Head of caudate nucleus (tissue), 42 donors: ENCODE data around the gene SERHL2.
A peak's percentile ranks its signal among the peaks of the same experiment; 100 is the strongest.
"Not testable (repeated sequence)": the region's sequence is repeated elsewhere in the genome, so short reads cannot be mapped to it uniquely, and the experiment has no call there.

ENCODE experiments used
- DNase-seq, 42 donors: peaks; one replicate each; pipeline versions ENCODE4 v3.0.0 to v3.0.0-alpha.2; 2020 to 2021; ENCODE audit warnings: mixed read lengths in 7 of 42
- intact Hi-C: fragments of 100-400 bp; cut with DNase I; formaldehyde crosslinking; loops from one replicate; pipeline ENCODE4 v1.15.0; 2022

SERHL2 gene

GRCh38 chr22:42553475-42554361, at the start of gene SERHL2:
SERHL2 (plus strand) TSS chr22:42553956; CDS start chr22:42554021, 65 bp downstream.
- intact Hi-C loops = no loop called here
- peak; percentile 60 to 98 (median 87) for DNase-seq

GRCh38 chr22:42508327-42508974, 45.3 kb upstream of the SERHL2 start:
- intact Hi-C loops, DNase-seq: not testable (repeated sequence)

GRCh38 chr22:42508975-42509364, 44.8 kb upstream of the SERHL2 start:
- intact Hi-C loops, DNase-seq: not testable (repeated sequence)

- intact Hi-C loops = no loop called here
Measured at GRCh38 chr22:42509548-42509947, 44.2 kb upstream of the SERHL2 start.

GRCh38 chr22:42511401-42511891, 42.3 kb upstream of the SERHL2 start:
- intact Hi-C loops = no loop called here
- peak in 1 of 42 donors; percentile 28 for DNase-seq

More at GRCh38 chr22:42509548-42509947, 44.2 kb upstream of the SERHL2 start:
- DNase-seq = no peak

- DNase-seq = peak in 22 of 42 donors; percentile 13 to 68 (median 47)
- intact Hi-C loops = not testable (repeated sequence)
Measured at GRCh38 chr22:42512273-42512990, 41.3 kb upstream of the SERHL2 start.

GRCh38 chr22:42514331-42514730, 39.4 kb upstream of the SERHL2 start:
- peak in 1 of 42 donors; percentile 7 for DNase-seq
- intact Hi-C loops = not testable (repeated sequence)

GRCh38 chr22:42515304-42515703, 38.5 kb upstream of the SERHL2 start:
- DNase-seq, intact Hi-C loops: not testable (repeated sequence)

- intact Hi-C loops = no loop called here
Measured at GRCh38 chr22:42515896-42516295, 37.9 kb upstream of the SERHL2 start.

GRCh38 chr22:42517103-42517502, 36.7 kb upstream of the SERHL2 start:
- intact Hi-C loops = not testable (repeated sequence)
- peak in 1 of 42 donors; percentile 27 for DNase-seq

More at GRCh38 chr22:42515896-42516295, 37.9 kb upstream of the SERHL2 start:
- peak in 1 of 42 donors; percentile 24 for DNase-seq

- DNase-seq = peak in 5 of 42 donors; percentile 18 to 55 (median 46)
- intact Hi-C loops = not testable (repeated sequence)
Measured at GRCh38 chr22:42518638-42519524, 34.9 kb upstream of the SERHL2 start.

- DNase-seq = peak; percentile 63 to 96 (median 88)
- intact Hi-C loops = no loop called here
Measured at GRCh38 chr22:42519525-42520401, 34.0 kb upstream of the SERHL2 start, which contains the start of gene RRP7A. RRP7A (minus strand) TSS chr22:42519796; CDS start chr22:42519786, 10 bp downstream.

GRCh38 chr22:42521228-42521546, 32.6 kb upstream of the SERHL2 start:
- DNase-seq = peak in 1 of 42 donors; percentile 20
- intact Hi-C loops = no loop called here

- peak in 1 of 42 donors; percentile 30 for DNase-seq
- intact Hi-C loops = no loop called here
Measured at GRCh38 chr22:42522546-42522945, 31.2 kb upstream of the SERHL2 start.

- DNase-seq = peak in 2 of 42 donors; percentile 37 to 47
- intact Hi-C loops = no loop called here
Measured at GRCh38 chr22:42528591-42529307, 25.0 kb upstream of the SERHL2 start.

- DNase-seq, intact Hi-C loops: not testable (repeated sequence)
Measured at GRCh38 chr22:42529435-42529834, 24.3 kb upstream of the SERHL2 start.
